Measurements from ENCODE around the gene GLIS1. TPM values are rescaled to one million over a fixed set of nuclear protein-coding genes. Genes with fewer than 3 reads are reported as not detected.

GLIS1 gene
- total and polyA plus RNA-seq, 9 donors = 0.12 to 2.9 (median 0.48) TPM; not detected in 1

DNA sequence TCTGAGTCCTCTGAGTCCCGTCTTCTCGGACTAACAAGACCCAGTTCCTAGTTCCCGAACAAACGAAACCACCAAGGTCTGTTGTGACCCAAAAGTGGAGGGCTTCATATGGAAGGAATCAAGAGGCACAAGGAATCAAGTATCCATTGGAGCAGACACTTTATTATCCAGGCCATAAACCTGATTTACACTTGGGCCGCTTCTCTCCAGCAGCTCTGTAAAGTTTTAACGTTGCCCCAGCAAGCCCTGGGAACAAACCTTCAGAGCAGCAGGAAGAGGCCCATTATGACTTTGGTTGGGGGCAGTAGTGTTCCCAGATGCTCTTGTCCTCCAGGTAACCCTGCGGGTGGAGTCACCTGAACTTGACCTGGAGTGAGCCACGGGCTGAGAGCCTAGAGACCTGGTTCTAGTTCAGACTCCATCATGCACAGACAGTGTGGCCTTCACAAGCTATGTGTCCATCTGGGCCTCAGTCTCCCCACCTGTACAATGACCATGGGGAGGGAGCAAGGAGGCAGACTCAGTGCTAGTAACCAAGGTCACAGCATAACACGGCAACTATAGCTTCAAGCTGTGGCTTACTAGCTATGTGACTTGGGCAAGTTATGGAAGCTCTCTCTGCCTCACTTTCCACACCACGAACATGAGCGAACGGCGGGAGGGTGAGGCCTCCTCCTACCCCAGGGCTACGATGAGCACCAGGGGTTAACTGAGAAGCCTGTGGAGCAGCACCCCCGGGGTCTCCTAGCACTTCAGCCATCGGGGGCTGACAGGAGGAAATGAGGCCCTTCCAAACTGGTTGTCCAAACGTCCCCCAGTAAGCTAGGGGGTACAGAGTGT lies 95.7 kb downstream of the GLIS1 start:
- TF ChIP-seq POLR2A (IDR thresholded peaks at IDR 0.05) (no peak), EP300 (IDR thresholded peaks at IDR 0.05) (no peak)
- Histone ChIP-seq H3K36me3 (no peaks in the 10 kb centered on the region), H3K4me3 (no peak overlapping the region), H3K27me3 (no peaks in the 10 kb centered on the region), H3K4me1 (ENCODE audit: insufficient read depth) (no peaks in the 10 kb centered on the region), H3K9me3 (no peaks in the 10 kb centered on the region), H3K27ac (no peak overlapping the region)
- peak in 1 of 5 donors; percentile 2 for DNase-seq
- WGBS, 3 donors = 76 to 79% (median 79%) methylated on average over 17 of the region's 17 CpGs
- intact Hi-C loops (cut with DNase I) = no loop called here

DNA sequence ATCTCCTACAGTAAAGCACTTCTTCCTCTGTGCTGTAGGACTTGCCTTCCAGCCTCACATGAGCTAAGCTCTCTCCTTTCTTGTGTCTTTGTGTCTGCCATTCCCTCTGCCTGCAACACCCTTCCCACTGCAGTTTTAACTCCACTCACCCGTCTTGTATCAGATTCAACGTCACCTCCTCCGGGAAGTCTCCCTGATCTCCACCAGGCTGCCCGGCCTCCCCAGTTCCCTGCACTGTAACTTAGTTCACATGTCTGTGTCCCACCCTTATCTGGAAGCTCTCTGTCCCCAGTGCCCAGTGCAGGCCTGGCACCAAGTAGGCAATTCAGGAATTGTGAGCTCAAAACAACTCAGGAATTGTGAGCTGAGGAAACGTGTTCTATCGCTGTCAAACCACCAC lies 96.4 kb downstream of the GLIS1 start:
- no peaks in the 10 kb centered on the region for H3K9me3 ChIP-seq
- DNase-seq = peak in 1 of 5 donors; percentile 3
- intact Hi-C loops (cut with DNase I) = no loop called here
- H3K4me3 ChIP-seq = no peak overlapping the region
- TF ChIP-seq, protein P1, sequence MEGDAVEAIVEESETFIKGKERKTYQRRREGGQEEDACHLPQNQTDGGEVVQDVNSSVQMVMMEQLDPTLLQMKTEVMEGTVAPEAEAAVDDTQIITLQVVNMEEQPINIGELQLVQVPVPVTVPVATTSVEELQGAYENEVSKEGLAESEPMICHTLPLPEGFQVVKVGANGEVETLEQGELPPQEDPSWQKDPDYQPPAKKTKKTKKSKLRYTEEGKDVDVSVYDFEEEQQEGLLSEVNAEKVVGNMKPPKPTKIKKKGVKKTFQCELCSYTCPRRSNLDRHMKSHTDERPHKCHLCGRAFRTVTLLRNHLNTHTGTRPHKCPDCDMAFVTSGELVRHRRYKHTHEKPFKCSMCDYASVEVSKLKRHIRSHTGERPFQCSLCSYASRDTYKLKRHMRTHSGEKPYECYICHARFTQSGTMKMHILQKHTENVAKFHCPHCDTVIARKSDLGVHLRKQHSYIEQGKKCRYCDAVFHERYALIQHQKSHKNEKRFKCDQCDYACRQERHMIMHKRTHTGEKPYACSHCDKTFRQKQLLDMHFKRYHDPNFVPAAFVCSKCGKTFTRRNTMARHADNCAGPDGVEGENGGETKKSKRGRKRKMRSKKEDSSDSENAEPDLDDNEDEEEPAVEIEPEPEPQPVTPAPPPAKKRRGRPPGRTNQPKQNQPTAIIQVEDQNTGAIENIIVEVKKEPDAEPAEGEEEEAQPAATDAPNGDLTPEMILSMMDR (IDR thresholded peaks at IDR 0.05) = no peak
- TF ChIP-seq POLR2A (IDR thresholded peaks at IDR 0.05) = no peak
- H3K36me3 ChIP-seq = no peaks in the 10 kb centered on the region
- H3K27me3 ChIP-seq = no peaks in the 10 kb centered on the region
- 75 to 88% (median 84%) methylated on average over 6 of the region's 6 CpGs for WGBS, 3 donors
- no peak overlapping the region for H3K27ac ChIP-seq
- no peaks in the 10 kb centered on the region for H3K4me1 ChIP-seq (ENCODE audit: insufficient read depth)

DNA sequence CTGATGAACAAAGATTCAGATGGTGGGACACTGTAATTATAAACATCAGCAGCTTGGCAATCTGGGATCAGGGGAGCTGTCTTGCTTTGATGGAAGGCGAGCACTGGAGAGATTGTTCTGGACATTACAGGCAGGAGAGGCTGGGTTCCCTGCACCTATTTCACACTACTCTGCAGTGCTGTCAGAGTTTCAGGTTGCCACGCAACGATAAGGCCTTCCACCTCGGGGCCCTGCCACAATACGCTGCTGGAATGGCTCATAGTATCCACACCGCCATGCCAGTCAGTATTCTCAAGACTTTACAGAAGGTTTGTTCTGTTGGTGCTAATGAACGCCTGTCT lies 96.8 kb downstream of the GLIS1 start:
- Histone ChIP-seq H3K36me3 (no peaks in the 10 kb centered on the region), H3K9me3 (no peaks in the 10 kb centered on the region), H3K27me3 (no peaks in the 10 kb centered on the region), H3K27ac (no peak overlapping the region), H3K4me1 (ENCODE audit: insufficient read depth) (no peaks in the 10 kb centered on the region), H3K4me3 (no peak overlapping the region)
- intact Hi-C loops (cut with DNase I) = no loop called here
- 85 to 93% (median 87%) methylated on average over 7 of the region's 7 CpGs for WGBS, 3 donors
- TF ChIP-seq POLR2A (IDR thresholded peaks at IDR 0.05) (no peak), EP300 (IDR thresholded peaks at IDR 0.05) (no peak)
- TF ChIP-seq, protein P1 (IDR thresholded peaks at IDR 0.05) = no peak
- peak in 1 of 5 donors; percentile 1 for DNase-seq

DNA sequence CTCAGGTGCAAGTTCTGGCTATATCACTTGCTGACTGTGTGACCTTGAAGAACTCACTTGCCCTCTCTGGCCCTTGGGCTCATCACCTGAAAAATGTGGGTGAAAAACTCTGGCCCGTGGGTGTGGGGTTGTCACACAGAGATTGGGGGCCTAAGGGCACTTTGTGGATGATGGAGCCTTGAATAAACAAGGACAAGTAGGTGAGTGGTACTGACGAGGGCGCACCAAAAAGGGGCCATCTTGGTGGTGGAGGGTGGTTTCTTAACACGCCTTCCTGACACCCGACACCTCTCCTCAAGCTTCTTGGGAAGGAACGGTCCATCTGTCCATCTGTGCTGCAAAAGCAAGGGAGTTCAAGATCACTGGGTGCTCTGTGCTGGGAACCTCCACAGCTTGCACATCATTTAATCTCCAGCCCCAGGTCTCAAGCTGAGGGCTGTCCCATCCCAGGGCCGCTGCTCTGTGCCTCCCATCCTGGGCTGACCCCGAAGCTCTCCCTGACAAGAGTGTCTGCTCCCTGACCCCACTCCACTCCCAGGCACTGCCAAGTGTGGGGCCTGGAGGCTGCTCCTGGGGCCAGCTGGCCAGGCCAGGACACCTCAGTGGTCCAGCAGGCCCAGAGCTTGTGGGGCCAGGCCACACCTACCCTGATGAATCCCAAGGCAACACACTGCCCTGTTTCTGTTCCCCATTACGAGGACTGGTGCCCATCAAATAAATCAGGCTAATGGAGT lies 97.3 kb downstream of the GLIS1 start:
- peak in 1 of 5 donors; percentile 17 for DNase-seq
- no peak overlapping the region for H3K27ac ChIP-seq
- H3K36me3 ChIP-seq = no peaks in the 10 kb centered on the region
- H3K4me1 ChIP-seq (ENCODE audit: insufficient read depth) = no peaks in the 10 kb centered on the region
- H3K27me3 ChIP-seq = no peaks in the 10 kb centered on the region
- 75 to 85% (median 83%) methylated on average over 7 to 9 of the region's 9 CpGs for WGBS, 3 donors
- intact Hi-C loops (cut with DNase I) = no loop called here
- TF ChIP-seq, protein P1 (IDR thresholded peaks at IDR 0.05) = no peak
- TF ChIP-seq POLR2A (IDR thresholded peaks at IDR 0.05) (no peak), EP300 (IDR thresholded peaks at IDR 0.05) (no peak)
- no peaks in the 10 kb centered on the region for H3K9me3 ChIP-seq
- no peak overlapping the region for H3K4me3 ChIP-seq

DNA sequence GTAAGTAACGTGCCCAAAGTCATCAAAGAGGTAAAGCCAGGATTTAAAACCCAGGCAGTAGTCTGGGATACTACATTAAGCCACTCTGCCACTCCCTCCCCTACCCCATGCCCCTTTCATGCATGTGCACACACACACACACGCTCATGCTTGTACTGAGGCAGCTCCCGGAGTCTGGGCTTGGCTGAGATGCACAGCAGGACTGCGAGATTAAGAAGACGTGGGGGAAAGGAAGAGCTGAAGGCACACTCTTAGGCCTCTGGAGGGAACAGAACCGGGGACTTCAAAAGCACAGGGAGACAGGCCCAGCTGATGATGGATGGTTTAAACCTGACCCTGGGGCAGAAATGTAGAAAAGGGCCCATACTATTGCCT lies 98.3 kb downstream of the GLIS1 start:
- Histone ChIP-seq H3K36me3 (no peaks in the 10 kb centered on the region), H3K4me1 (ENCODE audit: insufficient read depth) (no peaks in the 10 kb centered on the region), H3K27me3 (no peaks in the 10 kb centered on the region), H3K9me3 (no peaks in the 10 kb centered on the region), H3K4me3 (no peak overlapping the region), H3K27ac (no peak overlapping the region)
- 65 to 76% (median 73%) methylated on average over 6 of the region's 6 CpGs for WGBS, 3 donors
- DNase-seq = peak in 1 of 5 donors; percentile 6
- intact Hi-C loops (cut with DNase I) = no loop called here
- TF ChIP-seq EP300 (IDR thresholded peaks at IDR 0.05) = no peak
- TF ChIP-seq, protein P1 (IDR thresholded peaks at IDR 0.05) = no peak
- no peak for TF ChIP-seq POLR2A (IDR thresholded peaks at IDR 0.05)

All from ovary (tissue), 9 donors.